Measurements from ENCODE around the gene LEKR1. TPM values are rescaled to one million over a fixed set of nuclear protein-coding genes. Genes with fewer than 3 reads are reported as not detected.

The LEKR1 gene
- total and polyA plus RNA-seq, 2 donors (not counting 3 experiments of a cell fraction or from before 2014, with no cell fraction given), result 0.07 to 0.64 TPM

DNA sequence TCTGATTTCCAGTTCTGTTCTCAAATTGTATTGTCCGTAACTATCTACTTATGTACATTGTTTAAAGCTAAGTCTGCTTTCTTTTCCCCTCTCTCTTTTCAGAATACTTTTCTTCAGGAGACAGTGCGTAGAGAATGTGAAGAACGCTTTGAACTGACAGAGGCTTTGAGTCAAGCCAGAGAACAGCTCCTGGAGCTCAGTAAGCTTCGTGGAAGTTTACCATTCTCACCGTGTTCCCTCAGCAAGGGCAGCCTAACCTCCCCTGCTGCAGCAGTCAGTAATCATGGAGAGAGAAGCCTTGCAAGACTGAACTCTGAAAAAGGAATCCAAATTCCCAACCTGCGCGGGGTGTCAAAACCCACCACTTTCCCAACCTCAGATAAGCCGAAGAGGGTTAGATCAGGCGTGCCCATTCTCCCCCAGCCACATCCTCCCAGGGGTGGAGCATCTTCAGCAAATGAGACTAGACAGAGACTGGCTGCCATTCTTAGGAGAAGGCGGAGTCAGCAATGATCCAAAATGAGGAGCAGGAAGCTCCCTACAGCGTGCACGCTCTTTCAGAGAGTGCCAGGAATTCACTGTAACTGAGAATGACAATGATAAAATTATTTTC is 219.2 kb downstream of the LEKR1 start:
- intact Hi-C loops (cut with micrococcal nuclease), result no loop called here
- Histone ChIP-seq H3K27ac (ENCODE audit: insufficient read depth, low read depth, low read length) (no peak overlapping the region), H3K4me1 (ENCODE audit: control insufficient read depth, extremely low read depth, insufficient read depth, low read length) (no peaks in the 10 kb centered on the region), H3K9me3 (replicated peaks; ENCODE audit: control insufficient read depth, insufficient read depth, low read length) (no peaks in the 10 kb centered on the region), H4K20me1 (replicated peaks; ENCODE audit: control insufficient read depth, extremely low read depth, insufficient read depth, low read length) (no peaks in the 10 kb centered on the region), H3K27me3 (ENCODE audit: control insufficient read depth in 2 of 2, insufficient read depth in 2 of 2, low read length in 2 of 2) (peaks cover 2 to 7% of the 10 kb centered on the region in 2 experiments), H3K4me3 (replicated peaks in 1 of 3; ENCODE audit: insufficient read depth in 1 of 3, low read depth in 1 of 3, low read length in 3 of 3) (no peak overlapping the region), H3K36me3 (ENCODE audit: control insufficient read depth in 2 of 2, extremely low read depth in 1 of 2, insufficient read depth in 2 of 2, low read length in 2 of 2) (no peaks in the 10 kb centered on the region), H3K9ac (replicated peaks; ENCODE audit: extremely low read depth, insufficient read depth, low read length) (no peak overlapping the region), H3K4me2 (ENCODE audit: insufficient read depth, low read length) (no peak overlapping the region), H3K79me2 (ENCODE audit: control insufficient read depth, insufficient read depth, low read length) (no peaks in the 10 kb centered on the region), H3K9me1 (replicated peaks; ENCODE audit: control insufficient read depth, extremely low read depth, insufficient read depth, low read length) (no peaks in the 10 kb centered on the region), H2AFZ (ENCODE audit: low read depth, low read length) (no peak overlapping the region)
- DNase-seq (ENCODE audit: low read depth, low spot score) (no peak), FAIRE-seq (no peak)
- BruUV-seq (replicated peaks), result no TSS peak
- dilution Hi-C loops (cut with MboI; ENCODE audit: extremely low pct_ligation_motif_present, low sequenced_read_pairs), result no loop called here
- TF ChIP-seq, protein P1, sequence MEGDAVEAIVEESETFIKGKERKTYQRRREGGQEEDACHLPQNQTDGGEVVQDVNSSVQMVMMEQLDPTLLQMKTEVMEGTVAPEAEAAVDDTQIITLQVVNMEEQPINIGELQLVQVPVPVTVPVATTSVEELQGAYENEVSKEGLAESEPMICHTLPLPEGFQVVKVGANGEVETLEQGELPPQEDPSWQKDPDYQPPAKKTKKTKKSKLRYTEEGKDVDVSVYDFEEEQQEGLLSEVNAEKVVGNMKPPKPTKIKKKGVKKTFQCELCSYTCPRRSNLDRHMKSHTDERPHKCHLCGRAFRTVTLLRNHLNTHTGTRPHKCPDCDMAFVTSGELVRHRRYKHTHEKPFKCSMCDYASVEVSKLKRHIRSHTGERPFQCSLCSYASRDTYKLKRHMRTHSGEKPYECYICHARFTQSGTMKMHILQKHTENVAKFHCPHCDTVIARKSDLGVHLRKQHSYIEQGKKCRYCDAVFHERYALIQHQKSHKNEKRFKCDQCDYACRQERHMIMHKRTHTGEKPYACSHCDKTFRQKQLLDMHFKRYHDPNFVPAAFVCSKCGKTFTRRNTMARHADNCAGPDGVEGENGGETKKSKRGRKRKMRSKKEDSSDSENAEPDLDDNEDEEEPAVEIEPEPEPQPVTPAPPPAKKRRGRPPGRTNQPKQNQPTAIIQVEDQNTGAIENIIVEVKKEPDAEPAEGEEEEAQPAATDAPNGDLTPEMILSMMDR (IDR thresholded peaks at IDR 0.05; ENCODE audit: extremely low read depth in 1 of 2, insufficient read depth in 1 of 2, low read depth in 1 of 2, low read length in 2 of 2), result no peak
- TF ChIP-seq EZH2 (IDR thresholded peaks at IDR 0.05; ENCODE audit: borderline replicate concordance, low read depth, low read length, severe bottlenecking) (no peak), POLR2A (IDR thresholded peaks at IDR 0.05; ENCODE audit: low read depth, low read length) (no peak), MYC (IDR thresholded peaks at IDR 0.05; ENCODE audit: low read depth, low read length) (no peak), FOS (IDR thresholded peaks at IDR 0.05; ENCODE audit: borderline replicate concordance, insufficient read depth, low read length) (no peak), GATA2 (IDR thresholded peaks at IDR 0.05; ENCODE audit: insufficient read depth, insufficient read length, low read depth, low read length) (no peak), POLR2AphosphoS5 (IDR thresholded peaks at IDR 0.05; ENCODE audit: insufficient read depth, low read depth, low read length) (no peak), JUN (IDR thresholded peaks at IDR 0.05; ENCODE audit: borderline replicate concordance, insufficient read depth, insufficient read length, low read depth) (no peak)
- TF ChIP-seq, protein P2, sequence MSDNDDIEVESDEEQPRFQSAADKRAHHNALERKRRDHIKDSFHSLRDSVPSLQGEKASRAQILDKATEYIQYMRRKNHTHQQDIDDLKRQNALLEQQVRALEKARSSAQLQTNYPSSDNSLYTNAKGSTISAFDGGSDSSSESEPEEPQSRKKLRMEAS (IDR thresholded peaks at IDR 0.05; ENCODE audit: insufficient read depth, insufficient read length), result no peak
- ChIA-PET CTCF (interaction anchor here (0.6 to 1.1 kb wide), 2 partner anchors 17 to 395 kb away, joined by 3 to 4 read pairs; no protein-coding TSS in a partner anchor), POLR2A (no interaction called here)

Measured in endothelial cell of umbilical vein (primary cell).